Right lobe of liver (tissue), 4 donors: Measurements from ENCODE around the gene MTHFD1.

Experiments used
- CTCF ChIP-seq, 4 donors: fragments of 200-600 bp in 3 of 4; fragments of 450-650 bp in 1 of 4; IDR thresholded peaks; one replicate each; pipeline versions ENCODE4 v1.5.1 to v1.8.0; 2016 to 2022; ENCODE audit warnings: antibody characterized with exemption in 4 of 4, mild to moderate bottlenecking in 2 of 4
- POLR2A ChIP-seq: fragments of 450-650 bp; IDR thresholded peaks from one replicate; pipeline ENCODE4 v1.6.1; 2017; ENCODE audit warnings: antibody characterized with exemption, mild to moderate bottlenecking
- donor health status: DM: no; HTN: no; CAD: no.
- donor health status: DM: no; HTN: no; CAD: no.
- donor health status: DM: no; HTN: yes; CAD: no.

DNA sequence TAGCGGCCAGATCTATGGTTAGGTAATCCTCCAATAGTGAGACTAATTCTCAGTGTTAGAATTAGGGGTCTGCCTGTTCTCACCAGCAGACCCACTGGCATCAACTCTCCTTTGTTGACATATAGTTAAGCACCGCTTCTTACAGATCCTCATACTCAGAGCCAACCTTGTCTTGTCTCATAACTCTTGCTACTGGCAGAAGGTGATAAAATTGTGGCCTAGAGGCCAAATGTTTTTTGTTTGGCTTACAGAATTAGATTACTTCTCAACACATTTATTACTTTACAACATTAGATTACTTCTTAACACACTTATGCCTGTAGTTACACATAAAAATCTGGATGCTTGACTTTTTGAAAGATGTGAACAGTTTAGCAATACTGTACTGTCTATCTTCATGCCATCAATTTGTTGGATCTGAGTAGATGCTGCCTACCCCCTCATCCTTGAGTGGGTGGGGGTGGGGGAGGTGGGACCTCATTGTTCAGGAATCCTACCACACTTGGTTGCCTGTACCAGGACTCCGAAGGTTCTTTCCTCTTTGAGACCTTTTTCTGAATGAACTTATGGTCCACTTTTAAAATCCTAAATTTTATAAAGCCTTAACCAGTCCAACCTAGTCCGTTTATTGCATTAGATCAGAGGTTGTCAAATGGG is 7.0 kb downstream of the MTHFD1 start:
- no peak for TF ChIP-seq CTCF (IDR thresholded peaks at IDR 0.05)
- TF ChIP-seq POLR2A: no peak
